VCaP (cell line): ENCODE measurements around the gene CLCN1.

ENCODE experiments used
- H3K27ac ChIP-seq: fragments of 450-650 bp; 2 replicates; pipeline ENCODE4 v1.5.1; 2017
- TF ChIP-seq, protein P1 (sequence below): fragments of 450-650 bp; conservative IDR thresholded peaks from 2 replicates; pipeline ENCODE4 v1.5.1; 2017; ENCODE audit warnings: mild to moderate bottlenecking, moderate library complexity

CLCN1 gene

DNA sequence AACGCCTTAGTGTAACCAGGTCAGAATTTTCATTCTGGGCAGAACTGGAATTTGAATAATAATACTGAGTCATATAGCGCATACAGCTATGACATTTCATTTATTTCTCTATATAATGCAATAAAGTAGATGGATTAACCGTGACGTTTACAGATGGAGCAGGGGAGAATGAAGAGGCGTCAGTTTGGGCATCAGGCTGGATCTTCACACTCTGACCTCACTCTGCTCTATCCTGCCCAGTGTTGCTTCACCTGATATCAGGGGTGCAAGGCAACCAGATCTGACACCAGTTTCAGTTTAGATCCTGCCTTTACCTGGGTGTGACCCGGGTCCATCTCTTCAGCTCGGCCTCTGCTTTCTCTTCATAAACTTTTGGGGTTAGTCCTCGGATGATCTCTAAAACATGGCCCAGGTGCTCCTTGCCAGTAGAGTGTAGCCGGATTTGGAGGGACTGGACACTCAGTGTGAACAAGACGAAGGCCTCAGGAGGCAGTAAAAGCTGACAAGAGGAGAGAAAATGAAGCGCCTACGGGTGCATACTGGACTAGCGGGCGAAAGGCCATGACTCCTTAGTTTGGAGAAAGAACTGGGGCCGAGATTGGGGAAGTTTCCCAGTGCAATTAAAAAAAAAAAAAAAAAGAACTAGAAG lies 63.8 kb downstream of the CLCN1 start:
- peak overlapping the region; percentile 88 for H3K27ac ChIP-seq
- TF ChIP-seq, protein P1, sequence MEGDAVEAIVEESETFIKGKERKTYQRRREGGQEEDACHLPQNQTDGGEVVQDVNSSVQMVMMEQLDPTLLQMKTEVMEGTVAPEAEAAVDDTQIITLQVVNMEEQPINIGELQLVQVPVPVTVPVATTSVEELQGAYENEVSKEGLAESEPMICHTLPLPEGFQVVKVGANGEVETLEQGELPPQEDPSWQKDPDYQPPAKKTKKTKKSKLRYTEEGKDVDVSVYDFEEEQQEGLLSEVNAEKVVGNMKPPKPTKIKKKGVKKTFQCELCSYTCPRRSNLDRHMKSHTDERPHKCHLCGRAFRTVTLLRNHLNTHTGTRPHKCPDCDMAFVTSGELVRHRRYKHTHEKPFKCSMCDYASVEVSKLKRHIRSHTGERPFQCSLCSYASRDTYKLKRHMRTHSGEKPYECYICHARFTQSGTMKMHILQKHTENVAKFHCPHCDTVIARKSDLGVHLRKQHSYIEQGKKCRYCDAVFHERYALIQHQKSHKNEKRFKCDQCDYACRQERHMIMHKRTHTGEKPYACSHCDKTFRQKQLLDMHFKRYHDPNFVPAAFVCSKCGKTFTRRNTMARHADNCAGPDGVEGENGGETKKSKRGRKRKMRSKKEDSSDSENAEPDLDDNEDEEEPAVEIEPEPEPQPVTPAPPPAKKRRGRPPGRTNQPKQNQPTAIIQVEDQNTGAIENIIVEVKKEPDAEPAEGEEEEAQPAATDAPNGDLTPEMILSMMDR: no peak

DNA sequence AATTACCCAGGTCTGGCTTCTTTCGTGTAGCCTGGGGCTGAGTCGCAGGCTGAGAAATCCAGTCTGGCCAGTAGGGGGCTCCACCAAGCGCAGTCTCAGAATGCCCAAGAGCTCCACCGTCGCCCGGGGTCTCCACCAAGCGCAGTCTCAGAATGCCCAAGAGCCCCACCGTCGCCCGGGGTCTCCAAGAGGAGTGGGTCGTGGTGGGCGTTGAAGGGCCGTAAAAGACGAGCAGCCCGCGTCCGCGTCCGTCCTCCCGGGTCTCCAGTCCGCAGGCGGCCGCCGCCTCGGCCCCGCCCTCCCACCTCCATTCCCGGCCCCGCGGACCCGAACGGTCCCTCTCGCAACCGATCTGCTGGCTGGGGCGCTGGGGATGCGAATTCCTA lies 64.3 kb downstream of the CLCN1 start:
- TF ChIP-seq, protein P1: peak; percentile 96
- peak overlapping the region; percentile 88 for H3K27ac ChIP-seq

DNA sequence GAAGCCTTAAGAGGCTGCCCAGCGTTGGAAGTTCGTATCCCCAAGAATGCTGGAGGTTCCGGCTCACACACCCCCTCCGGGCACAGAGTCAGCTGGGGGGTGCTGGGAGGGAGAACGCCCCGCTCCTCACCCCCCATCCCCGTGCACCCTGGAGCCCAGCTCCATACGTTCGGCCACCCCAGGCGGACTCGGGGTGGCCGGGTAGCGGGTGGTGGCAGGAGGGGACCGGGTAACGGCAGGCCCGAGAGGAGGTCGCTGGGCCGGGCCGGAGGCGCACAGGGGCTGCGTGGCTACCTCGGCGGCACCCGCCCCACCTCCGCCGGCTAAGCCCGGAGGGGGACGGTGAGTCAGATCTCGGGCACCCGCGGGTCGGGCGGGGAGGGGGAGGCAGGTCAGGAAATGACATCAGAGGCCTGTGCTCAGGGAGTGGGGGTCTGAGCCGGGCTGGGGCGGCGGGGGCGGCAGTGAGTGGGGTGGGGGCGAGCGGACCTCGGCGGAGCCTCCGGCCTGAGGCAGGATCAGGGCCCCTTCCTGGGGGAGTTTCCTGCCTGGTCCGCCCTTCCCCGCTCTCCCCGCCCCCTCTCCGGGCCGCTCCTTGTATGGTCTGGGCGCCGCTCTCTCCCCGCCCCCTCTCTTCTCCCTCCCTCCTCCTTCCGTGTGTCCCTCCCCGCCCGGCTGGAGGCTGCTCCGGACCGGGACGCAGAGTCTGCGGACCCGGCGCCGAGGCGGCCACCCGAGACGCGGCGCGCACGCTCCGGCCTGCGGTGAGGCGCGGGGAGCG lies 64.9 kb downstream of the CLCN1 start, which contains the start of gene ZYX:
ZYX (plus strand) TSS at position 700 of the 781 bp plus-strand sequence. CDS start 227 bp downstream, outside the sequence.
- TF ChIP-seq, protein P1: no peak
- H3K27ac ChIP-seq: peak within 1 kb of the TSS; percentile 88

DNA sequence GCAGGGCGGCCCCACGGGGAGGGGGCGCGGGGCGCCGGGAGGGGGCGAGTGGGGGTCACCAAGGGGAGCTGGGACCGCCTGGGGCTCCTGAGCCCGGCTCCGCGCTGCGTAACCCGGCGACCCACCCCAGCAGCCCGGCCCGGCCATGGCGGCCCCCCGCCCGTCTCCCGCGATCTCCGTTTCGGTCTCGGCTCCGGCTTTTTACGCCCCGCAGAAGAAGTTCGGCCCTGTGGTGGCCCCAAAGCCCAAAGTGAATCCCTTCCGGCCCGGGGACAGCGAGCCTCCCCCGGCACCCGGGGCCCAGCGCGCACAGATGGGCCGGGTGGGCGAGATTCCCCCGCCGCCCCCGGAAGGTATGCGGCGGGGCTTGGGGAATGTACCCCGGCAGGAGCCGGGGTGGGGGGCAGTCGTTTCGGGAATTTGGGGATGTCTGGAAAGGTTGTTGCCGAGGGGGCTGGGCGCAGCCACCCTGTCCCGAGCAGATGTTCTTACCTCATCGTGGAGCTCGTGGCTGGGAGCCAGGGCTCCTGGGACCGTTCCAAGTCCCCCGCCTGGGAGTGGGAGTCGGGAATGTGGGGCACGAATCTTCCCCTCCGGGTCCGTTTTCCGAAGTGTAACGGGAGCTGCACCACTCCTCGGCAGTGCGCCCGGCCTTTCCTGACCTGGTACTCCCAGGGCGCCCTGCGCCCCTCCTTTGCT lies 65.7 kb downstream of the CLCN1 start:
- TF ChIP-seq, protein P1: no peak
- H3K27ac ChIP-seq: peak overlapping the region; percentile 88

DNA sequence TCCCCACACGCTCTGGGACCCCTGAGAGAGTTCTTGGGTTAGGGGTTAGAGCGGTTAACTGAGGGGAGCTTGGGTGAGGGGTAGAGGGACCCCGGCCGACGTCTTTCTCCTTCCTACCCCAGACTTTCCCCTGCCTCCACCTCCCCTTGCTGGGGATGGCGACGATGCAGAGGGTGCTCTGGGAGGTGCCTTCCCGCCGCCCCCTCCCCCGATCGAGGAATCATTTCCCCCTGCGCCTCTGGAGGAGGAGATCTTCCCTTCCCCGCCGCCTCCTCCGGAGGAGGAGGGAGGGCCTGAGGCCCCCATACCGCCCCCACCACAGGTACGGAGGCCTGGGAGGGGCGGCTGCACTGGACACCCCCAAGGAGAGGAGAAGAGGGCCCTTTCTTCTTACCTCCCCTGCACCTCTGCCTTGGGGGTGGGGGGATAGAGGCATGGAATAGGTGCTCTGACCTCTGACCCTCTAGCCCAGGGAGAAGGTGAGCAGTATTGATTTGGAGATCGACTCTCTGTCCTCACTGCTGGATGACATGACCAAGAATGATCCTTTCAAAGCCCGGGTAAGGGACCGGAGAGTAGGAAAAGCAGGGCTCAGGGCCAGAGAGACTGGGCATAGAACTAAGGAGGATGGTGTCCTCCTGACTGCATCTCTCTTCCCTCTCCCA lies 66.3 kb downstream of the CLCN1 start:
- H3K27ac ChIP-seq: peak overlapping the region; percentile 88; the same call in 1 of the 2 replicates
- TF ChIP-seq, protein P1: no peak

DNA sequence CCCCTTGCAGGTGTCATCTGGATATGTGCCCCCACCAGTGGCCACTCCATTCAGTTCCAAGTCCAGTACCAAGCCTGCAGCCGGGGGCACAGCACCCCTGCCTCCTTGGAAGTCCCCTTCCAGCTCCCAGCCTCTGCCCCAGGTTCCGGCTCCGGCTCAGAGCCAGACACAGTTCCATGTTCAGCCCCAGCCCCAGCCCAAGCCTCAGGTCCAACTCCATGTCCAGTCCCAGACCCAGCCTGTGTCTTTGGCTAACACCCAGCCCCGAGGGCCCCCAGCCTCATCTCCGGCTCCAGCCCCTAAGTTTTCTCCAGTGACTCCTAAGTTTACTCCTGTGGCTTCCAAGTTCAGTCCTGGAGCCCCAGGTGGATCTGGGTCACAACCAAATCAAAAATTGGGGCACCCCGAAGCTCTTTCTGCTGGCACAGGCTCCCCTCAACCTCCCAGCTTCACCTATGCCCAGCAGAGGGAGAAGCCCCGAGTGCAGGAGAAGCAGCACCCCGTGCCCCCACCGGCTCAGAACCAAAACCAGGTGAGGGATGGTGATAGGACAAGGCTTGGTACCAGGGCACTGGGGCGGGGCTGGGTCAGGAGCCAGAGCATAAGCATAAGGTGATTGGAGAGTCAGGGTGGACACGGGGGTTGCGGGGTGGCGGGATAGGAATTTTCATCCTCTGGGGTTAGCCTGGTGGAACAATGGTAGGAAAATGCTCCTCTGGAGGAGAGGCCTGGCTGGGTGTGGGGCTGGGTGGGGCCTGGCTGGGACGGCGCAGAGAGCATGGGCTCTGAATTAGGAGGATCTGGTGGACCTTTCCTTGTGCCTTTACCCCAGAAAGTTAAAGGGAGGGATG lies 67.1 kb downstream of the CLCN1 start:
- no peak overlapping the region for H3K27ac ChIP-seq
- TF ChIP-seq, protein P1: no peak
